HG02588 (cell line): ENCODE measurements around the gene NSUN6.

Experiments used
- ATAC-seq: cut with Tn5 transposase; IDR thresholded peaks from one replicate; pipeline ENCODE4 v1.9.1; 2021; ENCODE audit warnings: mild to moderate bottlenecking, moderate library complexity; ENCODE audit not compliant: unreplicated experiment

The NSUN6 gene

GRCh38 chr10:18565006-18565405, 86.4 kb downstream of the NSUN6 start:
- ATAC-seq: no peak

DNA sequence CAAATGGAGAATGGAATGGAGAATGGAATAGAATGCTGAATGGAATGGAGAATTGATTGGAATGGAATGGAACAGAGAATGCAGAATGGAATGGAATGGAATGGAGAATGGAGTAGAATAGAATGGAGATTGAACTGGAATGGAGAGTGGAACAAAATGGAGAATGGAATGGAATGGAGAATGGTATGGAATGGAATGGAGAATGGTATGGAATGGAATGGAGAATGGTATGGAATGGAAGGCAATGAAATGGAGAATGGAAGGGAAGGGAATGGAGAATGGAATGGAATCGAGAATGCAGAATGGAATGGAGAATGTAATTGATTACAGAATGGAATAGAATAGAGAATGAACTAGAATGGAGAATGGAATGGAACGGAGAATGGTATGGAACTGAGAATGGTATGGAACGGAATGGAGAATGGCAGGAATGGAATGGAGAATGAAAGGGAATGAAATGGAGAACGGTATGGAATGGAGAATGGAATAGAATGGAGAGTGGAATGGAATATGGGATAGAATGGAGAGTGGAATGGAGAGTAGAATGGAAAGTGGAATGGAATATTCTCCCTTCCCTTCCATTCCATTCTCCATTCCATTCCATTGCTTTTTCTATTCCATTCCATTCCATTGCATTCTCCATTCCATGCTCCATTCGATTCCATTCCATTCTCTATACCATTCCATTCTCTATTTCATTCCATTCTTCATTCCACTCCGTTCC, 88.2 kb downstream of the NSUN6 start:
- no peak for ATAC-seq

DNA sequence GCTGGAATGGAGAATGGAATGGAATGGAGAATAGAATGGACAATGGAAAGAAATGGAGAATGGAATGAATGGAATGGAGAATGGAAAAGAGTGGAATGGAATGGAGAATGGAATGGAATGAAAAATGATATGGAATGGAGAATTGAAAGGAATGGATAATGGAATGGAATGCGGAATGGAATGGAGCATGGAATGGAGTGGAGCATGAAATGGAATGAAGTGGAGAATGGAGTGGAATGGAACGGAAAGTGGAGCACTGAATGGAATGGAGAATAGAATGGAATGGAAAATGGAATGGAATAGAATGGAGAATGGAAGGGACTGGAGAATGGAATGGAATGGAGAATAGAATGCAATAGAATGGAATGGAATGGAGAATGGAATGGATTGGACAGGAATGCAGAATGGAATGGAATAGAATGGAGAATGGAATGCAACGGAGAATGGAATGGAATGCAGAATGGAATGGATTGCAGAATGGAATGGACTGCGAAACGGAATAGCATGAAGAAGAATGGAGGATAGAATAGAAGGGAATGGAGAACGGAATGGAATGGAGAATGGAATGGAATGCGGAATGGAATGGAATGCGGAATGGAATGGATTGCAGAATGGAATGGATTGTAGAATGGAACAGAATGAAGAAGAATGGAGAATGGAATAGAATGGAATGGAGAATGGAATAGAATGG, 89.4 kb downstream of the NSUN6 start:
- no peak for ATAC-seq

- ATAC-seq: no peak
Measured at GRCh38 chr10:18557960-18558359, 93.4 kb downstream of the NSUN6 start.

GRCh38 chr10:18556522-18557147, 94.8 kb downstream of the NSUN6 start:
- ATAC-seq: no peak

DNA sequence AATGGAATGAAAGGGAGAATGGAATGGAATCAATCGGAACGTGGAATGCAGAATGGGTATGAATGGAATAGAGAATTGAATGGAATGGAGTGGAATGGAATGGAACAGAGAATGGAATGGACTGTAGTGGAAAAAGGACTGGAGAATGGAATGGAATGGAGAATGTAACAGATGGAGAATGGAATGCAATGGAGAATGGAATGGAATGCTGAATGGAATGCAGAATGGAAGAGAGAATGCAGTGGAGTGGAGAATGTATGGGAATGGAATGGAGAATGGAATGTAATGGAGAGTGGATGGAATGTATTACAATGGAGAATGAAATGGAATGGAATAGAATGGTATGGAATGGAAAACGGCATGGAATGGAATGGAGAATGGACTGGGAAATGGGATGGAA, 96.9 kb downstream of the NSUN6 start:
- no peak for ATAC-seq

GRCh38 chr10:18551473-18551872, 99.9 kb downstream of the NSUN6 start:
- ATAC-seq: no peak

- ATAC-seq: no peak
Measured at GRCh38 chr10:18549105-18549504, 102.3 kb downstream of the NSUN6 start.

- ATAC-seq: no peak
Measured at GRCh38 chr10:18545621-18546305, 105.6 kb downstream of the NSUN6 start.

GRCh38 chr10:18542832-18543231, 108.6 kb downstream of the NSUN6 start:
- ATAC-seq: no peak

- ATAC-seq: no peak
Measured at GRCh38 chr10:18540195-18540594, 111.2 kb downstream of the NSUN6 start.

DNA sequence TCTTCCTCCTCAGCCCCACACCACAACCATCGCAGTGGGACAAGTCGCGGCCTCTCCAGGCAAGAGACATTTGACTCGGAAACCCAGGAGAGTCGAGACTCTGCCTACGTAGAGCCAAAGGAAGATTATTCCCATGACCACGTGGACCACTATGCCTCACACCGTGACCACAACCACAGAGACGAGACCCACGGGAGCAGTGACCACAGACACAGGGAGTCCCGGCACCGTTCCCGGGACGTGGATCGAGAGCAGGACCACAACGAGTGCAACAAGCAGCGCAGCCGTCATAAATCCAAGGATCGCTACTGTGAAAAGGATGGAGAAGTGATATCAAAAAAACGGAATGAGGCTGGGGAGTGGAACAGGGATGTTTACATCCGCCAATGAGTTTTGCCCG, 112.1 kb downstream of the NSUN6 start:
- ATAC-seq: no peak

DNA sequence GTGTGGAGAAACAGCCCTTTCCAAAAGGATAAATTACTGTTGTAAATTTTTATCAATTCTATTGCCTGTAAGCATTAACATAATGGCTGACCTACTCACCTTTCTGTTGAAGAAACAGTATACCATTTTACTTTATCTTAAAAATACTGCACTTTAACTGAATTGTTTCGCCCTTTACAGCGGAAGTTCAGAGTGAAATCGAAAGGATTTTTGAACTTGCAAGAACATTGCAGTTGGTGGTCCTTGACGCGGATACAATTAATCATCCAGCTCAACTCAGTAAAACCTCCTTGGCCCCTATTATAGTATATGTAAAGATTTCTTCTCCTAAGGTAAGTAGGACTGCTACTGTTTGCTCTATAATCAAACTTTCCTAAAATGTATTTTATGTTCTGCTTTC, 117.5 kb downstream of the NSUN6 start:
- ATAC-seq: no peak

DNA sequence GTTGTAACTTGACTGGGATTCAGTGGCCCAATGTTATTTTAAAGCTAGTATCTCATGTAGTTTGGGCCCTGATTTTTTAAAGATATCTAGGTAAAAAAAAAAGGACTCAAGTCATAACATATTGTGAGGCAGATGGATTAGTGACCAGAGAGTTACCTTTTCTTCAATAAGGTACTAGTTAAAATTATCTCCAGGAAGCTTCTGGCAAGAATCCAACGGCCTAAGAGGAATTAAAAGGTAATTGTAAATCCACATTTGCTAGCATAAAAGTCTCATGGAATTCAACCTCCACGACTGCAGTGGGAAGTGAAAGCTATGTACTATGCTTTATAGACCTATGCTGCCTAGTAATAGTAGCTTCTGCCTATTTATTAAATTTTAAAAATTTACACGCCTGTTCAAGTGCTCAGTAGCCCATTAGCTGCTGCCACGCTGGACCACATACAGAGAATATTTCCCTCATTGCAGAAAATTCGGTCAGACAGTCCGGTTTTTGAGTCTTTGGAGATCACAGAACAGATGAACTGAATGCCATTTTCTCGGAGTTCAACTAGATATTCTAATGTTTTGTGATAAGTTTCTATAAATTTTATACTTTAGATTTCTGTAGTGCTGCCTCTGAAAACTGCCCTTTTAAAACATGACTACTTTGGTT, 118.4 kb downstream of the NSUN6 start:
- ATAC-seq: no peak

- ATAC-seq: no peak
Measured at GRCh38 chr10:18528292-18528691, 123.1 kb downstream of the NSUN6 start.

DNA sequence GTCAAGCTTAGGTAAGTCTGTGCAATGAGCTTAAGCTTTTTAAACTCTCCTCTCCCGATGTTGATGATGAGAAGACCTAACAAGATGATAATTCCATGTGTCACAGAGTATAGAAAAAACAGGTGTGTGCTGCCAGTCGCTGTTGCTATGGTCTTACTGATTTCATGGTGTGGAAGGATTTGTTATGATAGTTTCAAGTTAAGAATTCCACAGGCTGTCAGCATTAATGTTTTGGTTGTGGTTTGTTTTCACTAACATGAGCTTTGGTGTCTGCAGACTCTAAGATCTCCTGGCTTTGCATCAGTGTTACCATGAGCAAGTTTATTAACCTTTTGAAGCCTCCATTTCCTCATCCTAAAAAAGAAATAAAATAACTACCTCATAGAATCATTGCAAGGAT, 123.7 kb downstream of the NSUN6 start:
- ATAC-seq: no peak

GRCh38 chr10:18523858-18524257, 127.5 kb downstream of the NSUN6 start:
- no peak for ATAC-seq

DNA sequence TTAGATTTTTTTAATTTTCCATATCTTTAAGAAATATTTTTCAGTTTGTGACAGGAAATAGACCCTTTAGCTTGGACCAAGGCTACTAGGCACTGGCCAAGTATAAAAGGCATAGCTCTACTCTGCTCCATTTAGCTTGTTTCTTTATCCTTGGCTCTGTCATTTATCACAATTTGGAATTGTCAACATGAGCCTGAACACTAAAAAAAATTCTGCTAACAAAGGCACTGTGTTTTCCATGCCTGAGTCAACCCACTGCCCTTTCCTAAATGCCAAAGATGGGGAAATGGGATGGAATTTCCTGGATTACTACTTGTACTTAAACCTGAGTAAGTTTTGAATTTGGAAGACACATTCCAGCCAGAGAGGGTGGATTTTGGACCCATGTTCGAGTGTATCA, 128.4 kb downstream of the NSUN6 start:
- ATAC-seq: no peak

GRCh38 chr10:18516851-18517250, 134.5 kb downstream of the NSUN6 start:
- no peak for ATAC-seq

DNA sequence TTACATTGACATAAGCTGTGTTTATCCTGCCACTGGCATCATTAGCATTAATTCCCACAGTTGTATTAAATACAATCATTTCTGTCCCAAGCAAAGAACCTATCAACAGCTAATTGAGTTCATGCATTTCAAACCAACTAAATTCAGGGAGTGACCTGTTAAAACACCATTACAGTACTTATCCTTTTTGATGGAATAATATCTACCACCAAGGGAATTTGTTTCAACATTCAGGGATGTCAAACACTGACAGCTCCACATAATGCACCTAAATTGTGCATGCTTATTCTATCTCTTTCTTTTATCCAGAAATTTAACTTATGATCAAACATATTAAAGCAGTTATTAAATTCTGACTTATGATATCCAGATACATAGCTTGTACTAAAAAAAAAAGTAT, 136.8 kb downstream of the NSUN6 start:
- ATAC-seq: no peak

DNA sequence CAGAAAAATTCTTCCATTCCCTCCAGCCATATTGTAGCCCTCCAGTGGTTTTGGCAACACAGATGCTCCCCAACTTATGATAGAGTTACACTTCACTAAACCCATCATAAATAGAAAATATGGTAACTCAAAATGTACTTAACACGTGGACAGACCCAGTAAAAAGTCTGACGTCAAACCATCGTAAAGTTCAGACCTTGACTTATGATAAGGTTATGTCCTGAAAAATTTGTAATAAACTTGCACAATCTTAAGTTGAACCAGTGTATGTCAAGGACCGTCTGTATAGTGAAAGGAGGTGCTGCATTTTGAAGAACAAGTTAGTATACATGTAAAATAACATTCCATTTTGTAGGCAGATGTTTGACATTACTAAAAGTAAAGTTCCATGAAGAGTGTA, 142.8 kb downstream of the NSUN6 start:
- ATAC-seq: no peak
